ENCODE data around the gene BRINP3.

Gene BRINP3

DNA sequence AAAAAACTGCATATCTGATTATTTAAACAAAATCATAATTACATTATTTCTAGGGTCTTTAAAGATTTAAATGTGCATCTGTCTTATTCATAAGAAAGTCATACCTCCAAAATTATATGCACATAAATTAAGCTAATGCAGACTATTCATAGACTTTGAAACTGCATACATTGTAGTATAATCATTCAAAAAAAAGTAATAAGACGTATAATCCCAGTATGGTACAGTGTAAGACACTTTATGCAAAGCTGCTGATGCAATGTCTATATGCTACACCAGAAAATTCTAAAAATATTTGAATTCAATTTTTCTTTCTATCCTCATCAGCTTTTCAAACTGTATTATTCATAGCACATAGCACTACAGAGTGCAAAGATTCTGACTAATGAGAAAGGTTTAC lies 22.0 kb downstream of the BRINP3 start:
- TF ChIP-seq, protein P1, sequence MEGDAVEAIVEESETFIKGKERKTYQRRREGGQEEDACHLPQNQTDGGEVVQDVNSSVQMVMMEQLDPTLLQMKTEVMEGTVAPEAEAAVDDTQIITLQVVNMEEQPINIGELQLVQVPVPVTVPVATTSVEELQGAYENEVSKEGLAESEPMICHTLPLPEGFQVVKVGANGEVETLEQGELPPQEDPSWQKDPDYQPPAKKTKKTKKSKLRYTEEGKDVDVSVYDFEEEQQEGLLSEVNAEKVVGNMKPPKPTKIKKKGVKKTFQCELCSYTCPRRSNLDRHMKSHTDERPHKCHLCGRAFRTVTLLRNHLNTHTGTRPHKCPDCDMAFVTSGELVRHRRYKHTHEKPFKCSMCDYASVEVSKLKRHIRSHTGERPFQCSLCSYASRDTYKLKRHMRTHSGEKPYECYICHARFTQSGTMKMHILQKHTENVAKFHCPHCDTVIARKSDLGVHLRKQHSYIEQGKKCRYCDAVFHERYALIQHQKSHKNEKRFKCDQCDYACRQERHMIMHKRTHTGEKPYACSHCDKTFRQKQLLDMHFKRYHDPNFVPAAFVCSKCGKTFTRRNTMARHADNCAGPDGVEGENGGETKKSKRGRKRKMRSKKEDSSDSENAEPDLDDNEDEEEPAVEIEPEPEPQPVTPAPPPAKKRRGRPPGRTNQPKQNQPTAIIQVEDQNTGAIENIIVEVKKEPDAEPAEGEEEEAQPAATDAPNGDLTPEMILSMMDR (IDR thresholded peaks at IDR 0.05; ENCODE audit: low read depth, low read length, missing control alignments): no peak
- H3K4me3 ChIP-seq (ENCODE audit: low read depth, low read length): no peak overlapping the region
- DNase-seq (ENCODE audit: low read depth): no peak

DNA sequence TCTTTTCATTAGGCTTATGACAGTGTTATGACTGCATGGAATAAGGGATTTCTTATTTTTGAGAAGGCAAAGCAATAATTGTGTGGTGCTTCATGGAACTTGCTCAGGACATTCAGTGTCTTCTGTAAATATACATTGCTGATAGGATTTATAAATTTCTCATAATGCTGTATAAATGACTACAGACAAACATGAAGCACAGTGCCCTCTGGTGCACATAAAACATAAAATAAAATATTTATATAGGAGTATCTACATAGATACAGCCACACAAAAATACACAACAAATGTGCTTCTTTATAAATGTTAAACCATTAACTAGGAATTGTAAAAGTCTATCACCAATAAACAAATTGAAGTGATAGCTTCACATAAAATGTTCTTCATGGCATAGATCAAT lies 24.1 kb downstream of the BRINP3 start:
- no peak for DNase-seq (ENCODE audit: low read depth)
- TF ChIP-seq, protein P1 (IDR thresholded peaks at IDR 0.05; ENCODE audit: low read depth, low read length, missing control alignments): no peak
- H3K4me3 ChIP-seq (ENCODE audit: low read depth, low read length): no peak overlapping the region

DNA sequence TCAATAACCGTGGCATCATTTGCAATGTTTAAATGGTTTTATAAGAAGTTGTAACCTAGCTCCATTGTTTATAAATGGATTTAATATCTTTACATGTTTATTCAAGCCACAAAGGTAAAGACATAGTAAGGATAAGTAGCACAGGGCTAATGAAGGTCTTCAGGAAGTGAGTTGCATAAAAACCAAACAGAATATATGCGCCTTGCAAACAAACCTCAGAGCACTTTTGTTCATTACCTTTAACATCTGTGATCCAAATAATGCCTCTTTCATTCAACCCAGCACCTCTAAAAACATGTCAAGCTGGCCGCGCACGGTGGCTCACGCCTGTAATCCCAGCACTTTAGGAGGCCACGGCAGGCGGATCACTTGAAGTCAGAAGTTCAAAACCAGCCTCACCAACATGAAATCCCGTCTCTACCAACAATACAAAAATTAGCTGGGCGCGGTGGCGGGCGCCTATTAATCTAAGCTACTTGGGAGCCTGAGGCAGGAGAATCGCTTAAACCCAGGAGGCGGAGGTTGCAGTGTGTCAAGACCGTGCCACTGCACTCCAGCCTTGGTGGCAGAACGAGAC lies 25.3 kb downstream of the BRINP3 start:
- H3K4me3 ChIP-seq (ENCODE audit: low read depth, low read length): no peak overlapping the region
- DNase-seq (ENCODE audit: low read depth): no peak
- TF ChIP-seq, protein P1 (IDR thresholded peaks at IDR 0.05; ENCODE audit: low read depth, low read length, missing control alignments): no peak

DNA sequence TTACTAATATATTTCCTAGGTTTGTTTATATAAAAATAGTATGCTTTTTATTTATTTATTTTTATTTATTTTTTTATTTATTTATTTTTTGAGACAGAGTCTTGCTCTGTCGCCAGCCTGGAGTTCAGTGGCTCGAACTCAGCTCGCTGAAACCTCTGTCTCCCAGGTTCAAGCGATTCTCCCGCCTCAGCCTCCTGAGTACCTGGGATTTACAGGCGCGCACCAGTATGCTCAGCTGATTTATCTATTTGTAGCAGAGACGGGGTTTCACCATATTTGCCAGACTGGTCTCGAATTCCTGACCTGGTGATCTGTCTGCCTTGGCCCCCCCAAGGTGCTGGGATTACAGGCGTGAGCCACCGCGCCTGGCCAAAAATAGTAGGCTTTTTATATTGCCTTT lies 33.2 kb downstream of the BRINP3 start:
- TF ChIP-seq, protein P1 (IDR thresholded peaks at IDR 0.05; ENCODE audit: low read depth, low read length, missing control alignments): no peak
- H3K4me3 ChIP-seq (ENCODE audit: low read depth, low read length): no peak overlapping the region

DNA sequence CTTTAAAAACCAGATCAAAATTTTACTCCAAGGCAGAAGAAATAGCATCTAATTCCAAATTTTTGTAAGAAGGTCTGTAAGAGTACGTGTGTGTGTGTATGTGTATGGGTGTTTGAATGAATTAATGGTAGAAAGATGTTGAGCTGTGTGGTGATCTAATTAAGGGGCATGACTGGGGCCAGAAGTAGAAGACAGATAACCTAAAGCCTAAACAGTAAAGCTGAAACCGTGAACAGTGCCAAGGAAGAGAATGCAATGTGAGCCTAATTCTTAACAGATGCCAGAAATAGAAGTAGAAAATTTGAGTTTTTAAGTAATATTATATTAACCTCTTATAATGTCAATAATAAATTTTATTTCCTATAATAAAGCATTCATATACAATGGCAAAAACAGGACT lies 38.2 kb downstream of the BRINP3 start:
- TF ChIP-seq, protein P1 (IDR thresholded peaks at IDR 0.05; ENCODE audit: low read depth, low read length, missing control alignments): no peak
- no peak for DNase-seq (ENCODE audit: low read depth)
- H3K4me3 ChIP-seq (ENCODE audit: low read depth, low read length): no peak overlapping the region

More for the DNA sequence above, 33.2 kb downstream of the BRINP3 start:
- DNase-seq (ENCODE audit: low read depth): no peak

DNA sequence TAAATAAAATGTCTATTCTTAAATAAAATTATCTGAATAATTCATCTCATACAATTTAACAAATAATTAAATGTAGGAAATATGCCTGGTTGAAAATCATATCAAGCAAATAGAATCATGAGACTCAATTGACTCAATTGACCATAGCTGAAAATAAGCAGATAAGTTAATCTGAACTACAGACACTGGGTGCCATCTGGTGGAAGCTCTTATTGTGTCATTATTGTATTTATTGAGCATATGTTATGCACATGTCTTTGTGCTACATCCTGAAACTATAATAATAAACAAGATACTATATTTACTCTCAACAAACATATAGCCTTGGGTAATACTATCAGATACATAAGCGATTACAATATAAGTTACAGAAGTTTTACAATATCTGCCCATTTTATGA lies 41.0 kb downstream of the BRINP3 start:
- DNase-seq (ENCODE audit: low read depth): no peak
- TF ChIP-seq, protein P1 (IDR thresholded peaks at IDR 0.05; ENCODE audit: low read depth, low read length, missing control alignments): peak; percentile 20

DNA sequence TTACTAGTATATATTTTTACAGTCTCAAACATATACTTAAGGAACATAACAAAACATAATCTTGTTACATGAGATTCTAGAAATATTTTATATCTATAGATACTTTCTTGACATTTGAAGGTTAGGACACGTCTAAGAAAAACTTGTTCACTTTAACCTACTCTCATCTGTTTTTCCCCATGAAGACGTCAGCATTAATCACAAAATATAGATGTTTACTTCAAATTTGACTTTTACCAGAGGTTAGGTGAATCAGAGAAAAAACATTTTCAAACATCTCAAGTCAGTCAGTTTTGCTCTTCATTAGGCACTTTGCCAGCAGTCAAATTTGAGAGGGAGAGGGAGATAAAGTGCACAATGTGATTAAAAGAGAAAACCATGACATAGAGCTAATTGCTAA lies 47.7 kb downstream of the BRINP3 start:
- no peak for DNase-seq (ENCODE audit: low read depth)
- TF ChIP-seq, protein P1 (IDR thresholded peaks at IDR 0.05; ENCODE audit: low read depth, low read length, missing control alignments): no peak
- no peak overlapping the region for H3K4me3 ChIP-seq (ENCODE audit: low read depth, low read length)

More for the DNA sequence above, 41.0 kb downstream of the BRINP3 start:
- no peak overlapping the region for H3K4me3 ChIP-seq (ENCODE audit: low read depth, low read length)

Data from GM12864 (cell line).